Tibial nerve (tissue), 4 donors: ENCODE data around the gene MBP. TPM values are rescaled to one million over a fixed set of nuclear protein-coding genes. Genes with fewer than 3 reads are reported as not detected.

Experiments
- DNase-seq, 2 donors: peaks; one replicate each; pipeline ENCODE4 v3.0.0-alpha.2; 2019; ENCODE audit warnings: low spot score in 2 of 2
- H3K27ac ChIP-seq, 4 donors: fragments of 200-600 bp; sonication (generic) in 3 of 4; one replicate each; pipeline ENCODE4 v1.5.1; 2017 to 2019; ENCODE audit warnings: mild to moderate bottlenecking in 1 of 4
- H3K27me3 ChIP-seq, 2 donors: fragments of 200-600 bp; sonication (generic) in 1 of 2; one replicate each; pipeline versions ENCODE4 v1.5.1 to v1.6.0; 2017 to 2019
- H3K36me3 ChIP-seq, 3 donors: fragments of 200-600 bp; sonication (generic); one replicate each; pipeline ENCODE4 v1.5.1; 2018 to 2019
- H3K4me1 ChIP-seq, 4 donors: fragments of 200-600 bp; sonication (generic) in 3 of 4; one replicate each; pipeline ENCODE4 v1.5.1; 2017 to 2019
- H3K4me3 ChIP-seq, 4 donors: fragments of 200-600 bp; sonication (generic) in 3 of 4; one replicate each; pipeline ENCODE4 v1.5.1; 2017 to 2019; ENCODE audit warnings: mild to moderate bottlenecking in 1 of 4, moderate library complexity in 1 of 4
- H3K9me3 ChIP-seq, 4 donors: fragments of 200-600 bp; sonication (generic) in 3 of 4; one replicate each; pipeline ENCODE4 v1.5.1; 2017 to 2019
- EP300 ChIP-seq, 2 donors: sonication (generic); formaldehyde crosslinking; IDR thresholded peaks; one replicate each; pipeline ENCODE4 v1.6.1; 2017; ENCODE audit warnings: antibody characterized with exemption in 2 of 2, mild to moderate bottlenecking in 1 of 2
- POLR2A ChIP-seq, 2 donors: fragments of 450-650 bp; IDR thresholded peaks; one replicate each; pipeline ENCODE4 v1.6.1; 2017; ENCODE audit warnings: antibody characterized with exemption in 2 of 2, mild to moderate bottlenecking in 2 of 2, moderate library complexity in 2 of 2
- WGBS, 2 donors: methylation state at CpG; one replicate each; pipeline ENCODE4 v1.1.5; 2018; 5-methylcytosine and 5-hydroxymethylcytosine counted together
- total RNA-seq, 4 donors: library from RNA; depleted of rRNA; stranded (reverse); fragments of >200 nt; gene quantifications; one replicate each; pipeline ENCODE4 v1.1.0, GENCODE V29; 2016
- TF ChIP-seq, protein P1 (sequence below), 5 experiments: fragments of 200-600 bp in 3 of 5; fragments of 450-650 bp in 2 of 5; sonication (generic) in 3 of 5; IDR thresholded peaks; one replicate each; pipeline ENCODE4 v1.5.1; 2016 to 2019; ENCODE audit warnings: antibody characterized with exemption in 5 of 5, mild to moderate bottlenecking in 3 of 5, moderate library complexity in 2 of 5

MBP gene
- total RNA-seq, 4 donors from 2014 or later = 831 to 1,485 (median 1,405) TPM

GRCh38 chr18:77013811-77014521 is 118.6 kb downstream of the MBP start:
- TF ChIP-seq POLR2A (IDR thresholded peaks at IDR 0.05) (peak in 1 of 2 donors; percentile 21), EP300 (IDR thresholded peaks at IDR 0.05) (peak; percentile 77 to 97)
- TF ChIP-seq, protein P1, sequence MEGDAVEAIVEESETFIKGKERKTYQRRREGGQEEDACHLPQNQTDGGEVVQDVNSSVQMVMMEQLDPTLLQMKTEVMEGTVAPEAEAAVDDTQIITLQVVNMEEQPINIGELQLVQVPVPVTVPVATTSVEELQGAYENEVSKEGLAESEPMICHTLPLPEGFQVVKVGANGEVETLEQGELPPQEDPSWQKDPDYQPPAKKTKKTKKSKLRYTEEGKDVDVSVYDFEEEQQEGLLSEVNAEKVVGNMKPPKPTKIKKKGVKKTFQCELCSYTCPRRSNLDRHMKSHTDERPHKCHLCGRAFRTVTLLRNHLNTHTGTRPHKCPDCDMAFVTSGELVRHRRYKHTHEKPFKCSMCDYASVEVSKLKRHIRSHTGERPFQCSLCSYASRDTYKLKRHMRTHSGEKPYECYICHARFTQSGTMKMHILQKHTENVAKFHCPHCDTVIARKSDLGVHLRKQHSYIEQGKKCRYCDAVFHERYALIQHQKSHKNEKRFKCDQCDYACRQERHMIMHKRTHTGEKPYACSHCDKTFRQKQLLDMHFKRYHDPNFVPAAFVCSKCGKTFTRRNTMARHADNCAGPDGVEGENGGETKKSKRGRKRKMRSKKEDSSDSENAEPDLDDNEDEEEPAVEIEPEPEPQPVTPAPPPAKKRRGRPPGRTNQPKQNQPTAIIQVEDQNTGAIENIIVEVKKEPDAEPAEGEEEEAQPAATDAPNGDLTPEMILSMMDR (IDR thresholded peaks at IDR 0.05) = no peak
- peak overlapping the region; percentile 64 to 94 (median 84) for H3K27ac ChIP-seq
- WGBS, 2 donors = 39 to 41% methylated on average over 18 of the region's 18 CpGs
- H3K4me3 ChIP-seq = peak overlapping the region; percentile 9 to 51 (median 40)
- H3K36me3 ChIP-seq = peaks cover 0 to 17% (median 0%) of the 10 kb centered on the region in 3 donors
- peaks cover 0 to 45% (median 11%) of the 10 kb centered on the region in 4 donors for H3K4me1 ChIP-seq
- DNase-seq = peak; percentile 57 to 78
- H3K27me3 ChIP-seq = no peaks in the 10 kb centered on the region
- no peaks in the 10 kb centered on the region for H3K9me3 ChIP-seq

- H3K27me3 ChIP-seq = no peaks in the 10 kb centered on the region
- peaks cover 0 to 20% (median 0%) of the 10 kb centered on the region in 3 donors for H3K36me3 ChIP-seq
- no peaks in the 10 kb centered on the region for H3K9me3 ChIP-seq
- H3K27ac ChIP-seq = peak overlapping the region; percentile 64 to 94 (median 84)
- DNase-seq = no peak
- H3K4me3 ChIP-seq = peak overlapping the region; percentile 3 to 51 (median 40)
- H3K4me1 ChIP-seq = peaks cover 0 to 50% (median 12%) of the 10 kb centered on the region in 4 donors
- TF ChIP-seq EP300 (IDR thresholded peaks at IDR 0.05) (no peak), POLR2A (IDR thresholded peaks at IDR 0.05) (no peak)
- TF ChIP-seq, protein P1 (IDR thresholded peaks at IDR 0.05) = no peak
- 45 to 51% methylated on average over 6 of the region's 6 CpGs for WGBS, 2 donors
These were observed 119.6 kb downstream of the MBP start for GRCh38 chr18:77012806-77013541.

- TF ChIP-seq POLR2A (IDR thresholded peaks at IDR 0.05) (no peak), EP300 (IDR thresholded peaks at IDR 0.05) (no peak)
- TF ChIP-seq, protein P1 (IDR thresholded peaks at IDR 0.05) = no peak
- peaks cover 0 to 20% (median 0%) of the 10 kb centered on the region in 3 donors for H3K36me3 ChIP-seq
- H3K27ac ChIP-seq = peak overlapping the region; percentile 64 to 94 (median 84)
- DNase-seq = no peak
- no peaks in the 10 kb centered on the region for H3K9me3 ChIP-seq
- 61 to 69% methylated on average over 8 of the region's 8 CpGs for WGBS, 2 donors
- peaks cover 0 to 53% (median 19%) of the 10 kb centered on the region in 4 donors for H3K4me1 ChIP-seq
- no peaks in the 10 kb centered on the region for H3K27me3 ChIP-seq
- peak overlapping the region in 2 of 4 donors; percentile 36 to 51 for H3K4me3 ChIP-seq
These were observed 120.5 kb downstream of the MBP start for GRCh38 chr18:77012120-77012519.

- peaks cover 0 to 12% (median 0%) of the 10 kb centered on the region in 3 donors for H3K36me3 ChIP-seq
- H3K4me1 ChIP-seq = peaks cover 0 to 66% (median 32%) of the 10 kb centered on the region in 4 donors
- no peaks in the 10 kb centered on the region for H3K27me3 ChIP-seq
- TF ChIP-seq EP300 (IDR thresholded peaks at IDR 0.05) = no peak
- no peak for TF ChIP-seq POLR2A (IDR thresholded peaks at IDR 0.05)
- TF ChIP-seq, protein P1 (IDR thresholded peaks at IDR 0.05) = no peak
- H3K9me3 ChIP-seq = no peaks in the 10 kb centered on the region
- H3K27ac ChIP-seq = peak overlapping the region; percentile 64 to 94 (median 84)
- DNase-seq = no peak
- peak overlapping the region in 2 of 4 donors; percentile 23 to 51 for H3K4me3 ChIP-seq
- WGBS, 2 donors = 62 to 78% methylated on average over 10 to 19 of the region's 19 CpGs
These were observed 122.9 kb downstream of the MBP start for GRCh38 chr18:77009675-77010074.
